Vagina (tissue), 2 donors: ENCODE data around the gene NUDT3.

ENCODE experiments used
- POLR2A ChIP-seq, 2 donors: fragments of 450-650 bp; IDR thresholded peaks; one replicate each; pipeline ENCODE4 v1.6.1; 2017; ENCODE audit warnings: antibody characterized with exemption in 2 of 2, mild to moderate bottlenecking in 2 of 2, moderate library complexity in 2 of 2
- POLR2AphosphoS5 ChIP-seq, 2 donors: sonication (generic); formaldehyde crosslinking; IDR thresholded peaks; one replicate each; pipeline ENCODE4 v1.9.0; 2017; ENCODE audit warnings: antibody characterized with exemption in 2 of 2, mild to moderate bottlenecking in 2 of 2, low read depth in 1 of 2; ENCODE audit not compliant: insufficient read depth in 1 of 2
- TF ChIP-seq, protein P1 (sequence below), 3 experiments: fragments of 450-650 bp in 2 of 3; fragments of 200-600 bp in 1 of 3; sonication (generic) in 1 of 3; IDR thresholded peaks; one replicate each; pipeline ENCODE4 v1.5.1; 2017 to 2019; ENCODE audit warnings: antibody characterized with exemption in 3 of 3, mild to moderate bottlenecking in 2 of 3, moderate library complexity in 2 of 3

DNA sequence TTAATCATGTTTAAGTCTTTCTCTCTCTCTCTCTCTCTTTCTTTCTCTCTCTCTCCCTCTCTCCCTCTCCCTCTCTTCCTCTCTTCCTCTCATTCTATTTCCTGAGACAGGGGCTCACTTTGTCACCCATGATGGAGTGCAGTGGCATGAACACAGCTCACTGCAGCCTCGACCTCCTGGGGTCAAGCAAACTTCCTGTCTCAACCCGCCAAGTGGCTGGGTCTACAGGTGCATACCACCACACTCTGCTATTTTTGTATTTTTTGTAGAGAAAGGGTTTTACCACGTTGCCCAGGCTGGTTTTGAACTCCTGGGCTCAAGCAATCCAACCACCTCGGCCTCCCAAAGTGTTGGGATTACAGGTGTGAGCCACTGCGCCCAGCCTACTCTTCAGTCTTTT is 49.1 kb upstream of the NUDT3 start:
- no peak for TF ChIP-seq POLR2AphosphoS5 (IDR thresholded peaks at IDR 0.05; ENCODE audit: insufficient read depth in 1 of 2, low read depth in 1 of 2)
- TF ChIP-seq, protein P1, sequence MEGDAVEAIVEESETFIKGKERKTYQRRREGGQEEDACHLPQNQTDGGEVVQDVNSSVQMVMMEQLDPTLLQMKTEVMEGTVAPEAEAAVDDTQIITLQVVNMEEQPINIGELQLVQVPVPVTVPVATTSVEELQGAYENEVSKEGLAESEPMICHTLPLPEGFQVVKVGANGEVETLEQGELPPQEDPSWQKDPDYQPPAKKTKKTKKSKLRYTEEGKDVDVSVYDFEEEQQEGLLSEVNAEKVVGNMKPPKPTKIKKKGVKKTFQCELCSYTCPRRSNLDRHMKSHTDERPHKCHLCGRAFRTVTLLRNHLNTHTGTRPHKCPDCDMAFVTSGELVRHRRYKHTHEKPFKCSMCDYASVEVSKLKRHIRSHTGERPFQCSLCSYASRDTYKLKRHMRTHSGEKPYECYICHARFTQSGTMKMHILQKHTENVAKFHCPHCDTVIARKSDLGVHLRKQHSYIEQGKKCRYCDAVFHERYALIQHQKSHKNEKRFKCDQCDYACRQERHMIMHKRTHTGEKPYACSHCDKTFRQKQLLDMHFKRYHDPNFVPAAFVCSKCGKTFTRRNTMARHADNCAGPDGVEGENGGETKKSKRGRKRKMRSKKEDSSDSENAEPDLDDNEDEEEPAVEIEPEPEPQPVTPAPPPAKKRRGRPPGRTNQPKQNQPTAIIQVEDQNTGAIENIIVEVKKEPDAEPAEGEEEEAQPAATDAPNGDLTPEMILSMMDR (IDR thresholded peaks at IDR 0.05), result no peak
- no peak for TF ChIP-seq POLR2A (IDR thresholded peaks at IDR 0.05)
